Mesodermal cell (in vitro differentiated cells): ENCODE measurements around the gene ITPK1.

ENCODE experiments used
- H3K27ac ChIP-seq: 2 replicates; pipeline ENCODE4 v1.7.0; 2013; ENCODE audit warnings: mild to moderate bottlenecking, low read depth, low read length, moderate library complexity; ENCODE audit not compliant: severe bottlenecking
- H3K36me3 ChIP-seq: 2 replicates; pipeline ENCODE4 v1.7.1; 2013; ENCODE audit warnings: mild to moderate bottlenecking, low read length, moderate library complexity; ENCODE audit not compliant: control insufficient read depth, insufficient read depth
- H3K4me1 ChIP-seq: one replicate; pipeline ENCODE4 v1.7.1; 2013; ENCODE audit warnings: mild to moderate bottlenecking, low read length; ENCODE audit not compliant: insufficient read depth, control insufficient read depth, poor library complexity, severe bottlenecking
- H3K4me3 ChIP-seq: 2 replicates; pipeline ENCODE4 v1.7.0; 2013; ENCODE audit warnings: low read length, control low read depth, mild to moderate bottlenecking; ENCODE audit not compliant: insufficient read depth, poor library complexity, severe bottlenecking; ENCODE audit errors: extremely low read depth
- H3K9me3 ChIP-seq: 2 replicates; pipeline ENCODE4 v1.7.1; 2013; ENCODE audit warnings: mild to moderate bottlenecking, low read length, moderate library complexity; ENCODE audit not compliant: control insufficient read depth
- WGBS, 2 experiments: methylation state at CpG; one replicate each; pipeline ENCODE4 v1.1.5; 2013; ENCODE audit warnings: missing lambda C conversion rate in 2 of 2; ENCODE audit not compliant: insufficient coverage in 2 of 2; 5-methylcytosine and 5-hydroxymethylcytosine counted together

The ITPK1 gene

DNA sequence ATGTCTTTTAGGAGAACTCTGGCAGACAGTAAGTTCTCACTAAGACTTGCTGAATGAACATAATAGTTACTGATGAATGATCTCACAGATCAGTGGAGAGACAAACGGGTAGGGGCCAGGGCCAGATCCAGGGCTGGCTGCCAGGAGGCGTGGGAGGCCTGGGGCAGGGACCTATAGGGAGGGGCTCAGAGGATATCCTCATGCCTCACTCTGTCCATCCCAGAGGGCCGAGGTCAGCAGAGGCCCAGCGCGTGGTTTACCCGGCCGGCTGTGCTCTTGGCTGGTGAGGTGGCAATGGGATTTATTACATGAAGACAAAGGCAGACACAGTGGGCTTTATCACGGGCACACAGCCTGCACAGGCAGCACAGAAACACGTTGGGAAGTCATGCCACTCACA lies 107.3 kb downstream of the ITPK1 start:
- Histone ChIP-seq H3K4me1 (peaks cover 8% of the 10 kb centered on the region), H3K9me3 (no peaks in the 10 kb centered on the region), H3K27ac (no peak overlapping the region), H3K36me3 (no peaks in the 10 kb centered on the region), H3K4me3 (no peak overlapping the region)
- 87 to 91% methylated on average over 8 of the region's 9 CpGs for WGBS, 2 experiments

GRCh38 chr14:93007225-93007997 lies 108.3 kb downstream of the ITPK1 start:
- Histone ChIP-seq H3K27ac (no peak overlapping the region), H3K4me1 (peaks cover 8% of the 10 kb centered on the region), H3K36me3 (no peaks in the 10 kb centered on the region), H3K9me3 (no peaks in the 10 kb centered on the region), H3K4me3 (no peak overlapping the region)
- 88 to 90% methylated on average over 11 to 12 of the region's 15 CpGs for WGBS, 2 experiments

- Histone ChIP-seq H3K27ac (no peak overlapping the region), H3K4me3 (no peak overlapping the region), H3K9me3 (no peaks in the 10 kb centered on the region), H3K36me3 (no peaks in the 10 kb centered on the region), H3K4me1 (peaks cover 8% of the 10 kb centered on the region)
- 81 to 85% methylated on average over 6 of the region's 6 CpGs for WGBS, 2 experiments
Measured at GRCh38 chr14:93006567-93007051, 109.1 kb downstream of the ITPK1 start.

GRCh38 chr14:93005838-93006237 lies 109.9 kb downstream of the ITPK1 start:
- no peaks in the 10 kb centered on the region for H3K36me3 ChIP-seq
- H3K27ac ChIP-seq: no peak overlapping the region
- 73 to 76% methylated on average over 7 of the region's 8 CpGs for WGBS, 2 experiments
- H3K9me3 ChIP-seq: no peaks in the 10 kb centered on the region
- H3K4me1 ChIP-seq: peaks cover 8% of the 10 kb centered on the region
- no peak overlapping the region for H3K4me3 ChIP-seq

DNA sequence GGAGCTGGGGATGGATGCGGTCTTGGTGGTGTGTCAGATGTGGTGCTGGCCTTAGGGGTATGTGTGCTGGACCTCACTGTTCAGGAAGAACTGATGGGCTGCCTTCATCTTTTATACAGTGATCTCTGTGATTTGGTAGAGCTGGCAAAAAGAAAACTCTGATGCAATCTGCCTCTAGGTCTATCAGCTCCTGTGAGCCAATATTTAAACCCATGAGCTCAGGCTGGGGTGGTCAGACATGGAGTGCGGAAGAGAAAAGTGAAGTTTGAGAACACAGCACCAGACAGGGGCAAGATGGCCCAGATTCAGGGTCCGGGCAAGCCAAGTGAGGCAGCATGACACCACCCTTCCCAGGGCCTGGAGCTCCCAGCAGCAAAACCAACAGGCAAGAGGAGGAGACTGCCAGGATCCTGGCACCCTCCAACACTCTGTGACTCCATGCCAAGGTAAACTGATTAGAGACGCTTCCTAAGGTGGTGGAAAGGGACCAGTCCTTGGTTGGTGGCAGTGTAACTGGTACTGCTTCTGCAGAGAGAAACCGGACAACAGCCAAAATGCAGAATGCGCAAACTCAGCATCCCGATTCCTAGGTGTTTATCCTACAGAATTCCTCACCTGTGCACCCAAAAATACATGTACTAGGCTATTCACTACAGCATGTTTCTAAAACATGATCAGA lies 110.5 kb downstream of the ITPK1 start:
- 95 to 96% methylated on average over 6 to 7 of the region's 7 CpGs for WGBS, 2 experiments
- Histone ChIP-seq H3K4me1 (peaks cover 8% of the 10 kb centered on the region), H3K9me3 (no peaks in the 10 kb centered on the region), H3K4me3 (no peak overlapping the region), H3K27ac (no peak overlapping the region), H3K36me3 (no peaks in the 10 kb centered on the region)

DNA sequence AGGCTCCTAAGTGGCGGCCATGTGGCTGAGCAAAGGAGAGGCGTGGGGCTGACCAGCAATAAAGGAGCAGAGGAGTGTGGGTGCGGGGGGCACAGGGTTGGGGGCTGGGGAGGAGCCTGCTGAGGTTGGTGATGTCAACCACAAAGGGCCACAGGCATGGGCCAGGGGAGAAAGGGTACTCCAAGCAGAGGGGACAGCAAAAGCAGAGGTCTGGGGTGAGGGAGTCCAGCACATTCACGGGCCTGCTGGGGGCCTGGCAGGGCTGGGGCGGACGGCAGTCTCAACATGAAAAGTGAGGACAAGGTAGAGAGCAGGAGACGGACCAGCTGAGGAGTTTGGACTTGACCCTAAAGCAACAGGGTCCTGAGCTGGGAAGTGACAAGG lies 111.0 kb downstream of the ITPK1 start:
- Histone ChIP-seq H3K27ac (no peak overlapping the region), H3K4me3 (no peak overlapping the region), H3K36me3 (no peaks in the 10 kb centered on the region), H3K4me1 (peaks cover 5% of the 10 kb centered on the region), H3K9me3 (no peaks in the 10 kb centered on the region)
- 82 to 90% methylated on average over 2 to 5 of the region's 7 CpGs for WGBS, 2 experiments

- Histone ChIP-seq H3K36me3 (no peaks in the 10 kb centered on the region), H3K9me3 (no peaks in the 10 kb centered on the region), H3K4me3 (no peak overlapping the region), H3K4me1 (no peaks in the 10 kb centered on the region), H3K27ac (no peak overlapping the region)
- WGBS, 2 experiments: 88 to 93% methylated on average over 14 to 15 of the region's 18 CpGs
Measured at GRCh38 chr14:93003945-93004698, 111.6 kb downstream of the ITPK1 start.

- 85 to 100% methylated on average over 3 to 5 of the region's 5 CpGs for WGBS, 2 experiments
- Histone ChIP-seq H3K4me1 (no peaks in the 10 kb centered on the region), H3K9me3 (no peaks in the 10 kb centered on the region), H3K4me3 (no peak overlapping the region), H3K27ac (no peak overlapping the region), H3K36me3 (no peaks in the 10 kb centered on the region)
Measured at GRCh38 chr14:93002851-93003298, 112.8 kb downstream of the ITPK1 start.

DNA sequence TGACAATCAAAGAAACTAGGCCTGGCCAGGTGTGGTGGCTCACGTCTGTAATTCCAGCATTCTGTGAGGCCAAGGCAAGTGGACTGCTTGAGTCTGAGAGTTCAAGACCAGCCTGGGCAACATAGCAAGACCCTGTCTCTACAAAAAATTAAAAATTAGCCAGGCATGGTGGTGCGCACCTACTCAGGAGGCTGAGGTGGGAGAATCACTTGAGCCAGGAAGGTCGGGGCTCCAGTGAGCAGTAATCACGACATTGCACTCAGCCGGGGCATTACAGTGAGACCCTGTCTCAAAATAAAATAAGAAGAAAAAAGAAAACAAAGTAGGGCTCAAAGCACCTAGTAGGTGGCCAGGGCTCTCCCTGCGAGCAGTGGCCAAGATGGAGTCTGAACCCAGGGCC lies 113.7 kb downstream of the ITPK1 start:
- Histone ChIP-seq H3K9me3 (no peaks in the 10 kb centered on the region), H3K4me1 (no peaks in the 10 kb centered on the region), H3K36me3 (no peaks in the 10 kb centered on the region), H3K4me3 (no peak overlapping the region), H3K27ac (no peak overlapping the region)
- 93 to 98% methylated on average over 4 to 6 of the region's 6 CpGs for WGBS, 2 experiments

- no peaks in the 10 kb centered on the region for H3K36me3 ChIP-seq
- H3K9me3 ChIP-seq: no peaks in the 10 kb centered on the region
- WGBS, 2 experiments: 97 to 98% methylated on average over 10 of the region's 10 CpGs
- no peak overlapping the region for H3K4me3 ChIP-seq
- peaks cover 9% of the 10 kb centered on the region for H3K4me1 ChIP-seq
- H3K27ac ChIP-seq: no peak overlapping the region
Measured at GRCh38 chr14:92998946-92999345, 116.8 kb downstream of the ITPK1 start.
